GM21528 (cell line): Measurements from ENCODE around the gene REPS1.
"Not testable (repeated sequence)": the region's sequence is repeated elsewhere in the genome, so short reads cannot be mapped to it uniquely, and the experiment has no call there.

Source experiments
- ATAC-seq: cut with Tn5 transposase; IDR thresholded peaks from one replicate; pipeline ENCODE4 v1.9.1; 2021; ENCODE audit warnings: mild to moderate bottlenecking, moderate library complexity; ENCODE audit not compliant: unreplicated experiment, low FRiP score

The REPS1 gene

DNA sequence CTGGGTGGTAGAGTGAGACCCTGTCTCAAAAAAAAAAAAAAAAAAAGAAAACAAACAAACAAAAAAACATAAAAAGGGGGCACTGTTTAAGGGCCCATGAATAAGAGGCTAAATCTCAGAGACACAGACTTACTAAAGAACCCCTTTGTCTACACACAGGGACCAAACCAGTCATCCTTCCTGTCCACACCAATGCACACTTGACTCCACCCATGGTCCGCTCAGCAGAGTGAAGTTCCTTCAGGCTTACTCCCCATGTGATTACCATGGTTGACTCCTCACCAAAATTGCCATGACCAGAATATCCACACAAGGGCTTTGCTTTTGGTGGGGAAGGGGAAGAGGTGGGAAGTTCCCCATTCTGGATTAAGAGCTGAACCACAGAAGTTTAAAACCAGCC is 19.4 kb upstream of the REPS1 start:
- ATAC-seq = no peak

DNA sequence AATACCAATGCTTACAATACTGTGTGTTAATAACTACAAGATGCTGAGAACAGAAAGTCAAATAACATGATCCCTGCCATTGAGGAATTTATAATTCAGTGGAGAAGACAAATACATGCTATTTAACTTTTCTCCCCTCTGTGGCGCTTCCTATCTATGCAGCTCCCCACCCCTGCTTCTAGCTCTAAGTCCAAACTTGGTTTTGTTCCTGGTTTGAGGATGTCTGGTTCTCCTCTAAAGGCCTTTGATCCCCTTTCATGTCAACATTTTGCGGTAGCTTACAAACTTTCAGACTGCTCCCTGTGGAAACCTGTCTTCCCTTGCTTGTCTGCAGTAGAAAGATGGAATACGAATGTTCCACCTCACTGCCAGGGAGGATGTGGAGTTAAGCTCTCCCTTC is 18.4 kb upstream of the REPS1 start:
- ATAC-seq = no peak

DNA sequence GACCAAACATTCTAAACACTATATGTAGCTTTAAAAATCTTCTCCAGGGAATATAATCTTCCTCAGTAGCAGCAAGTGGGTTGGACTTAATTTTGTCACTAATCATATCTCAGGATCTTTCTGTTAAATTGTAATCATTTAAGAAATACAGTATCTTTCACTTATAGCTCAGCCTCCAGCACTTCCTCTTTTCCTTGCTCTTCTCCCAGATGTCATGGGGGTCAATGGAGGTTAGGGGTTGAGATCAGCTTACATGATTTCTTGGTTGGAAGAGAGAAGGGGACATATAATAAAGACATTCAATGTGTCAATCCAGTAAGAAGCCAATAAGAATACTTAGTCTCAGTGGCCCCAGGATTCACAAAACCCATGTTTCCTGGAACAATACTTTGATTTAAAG is 15.7 kb upstream of the REPS1 start:
- ATAC-seq = no peak

DNA sequence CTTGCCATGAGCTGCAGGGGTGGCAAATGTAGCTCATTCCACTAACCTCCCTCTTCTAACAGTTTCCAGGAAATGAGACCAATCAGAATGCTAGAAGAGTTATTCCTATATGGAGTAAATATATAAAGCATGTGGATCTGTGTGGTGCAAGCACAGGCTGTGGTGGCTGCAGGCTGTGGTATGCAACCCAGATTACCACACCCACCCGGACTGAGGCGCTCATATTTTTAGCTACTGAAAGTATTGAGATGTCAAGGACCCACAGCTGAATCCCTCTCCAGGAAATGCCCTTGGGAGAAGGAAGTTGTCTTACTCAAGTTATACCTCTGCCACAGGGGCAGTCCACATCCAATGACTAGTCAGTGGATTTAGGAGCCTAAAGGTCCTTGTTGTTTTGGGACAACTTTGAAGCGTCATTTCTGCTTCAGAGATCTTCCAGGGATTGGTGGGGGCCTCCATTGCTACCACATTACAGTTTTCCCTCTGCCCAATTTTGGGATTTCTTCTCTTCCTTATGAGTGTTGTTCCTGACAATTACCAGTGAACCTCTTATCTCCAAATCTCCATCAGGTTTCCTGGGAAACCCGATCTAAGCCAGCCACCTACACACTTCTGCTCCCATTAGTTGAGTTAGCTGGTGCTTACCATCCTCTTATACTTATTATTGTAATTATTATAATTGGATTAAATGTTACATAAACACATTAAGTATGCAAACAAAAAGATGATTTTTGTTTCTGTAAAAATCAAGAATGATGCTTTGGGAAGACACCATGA is 12.1 kb upstream of the REPS1 start:
- no peak for ATAC-seq

DNA sequence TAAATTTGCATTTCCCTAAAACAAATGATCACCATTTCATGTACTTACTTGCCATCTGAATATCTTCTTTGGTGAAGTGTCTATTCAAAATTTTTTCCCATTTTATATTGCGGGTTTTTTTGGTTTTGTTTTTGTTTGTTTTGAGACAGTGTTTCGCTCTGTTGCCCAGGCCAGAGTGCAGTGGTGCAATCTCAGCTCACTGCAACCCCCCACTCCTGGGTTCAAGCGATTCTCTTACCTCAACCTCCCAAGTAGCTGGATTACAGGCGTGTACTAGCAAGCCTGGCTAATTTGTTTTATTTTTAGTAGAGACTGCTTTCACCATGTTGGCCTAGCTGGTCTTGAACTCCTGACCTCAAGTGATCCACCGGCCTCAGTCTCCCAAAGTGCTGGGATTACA is 9.1 kb upstream of the REPS1 start:
- ATAC-seq = no peak

DNA sequence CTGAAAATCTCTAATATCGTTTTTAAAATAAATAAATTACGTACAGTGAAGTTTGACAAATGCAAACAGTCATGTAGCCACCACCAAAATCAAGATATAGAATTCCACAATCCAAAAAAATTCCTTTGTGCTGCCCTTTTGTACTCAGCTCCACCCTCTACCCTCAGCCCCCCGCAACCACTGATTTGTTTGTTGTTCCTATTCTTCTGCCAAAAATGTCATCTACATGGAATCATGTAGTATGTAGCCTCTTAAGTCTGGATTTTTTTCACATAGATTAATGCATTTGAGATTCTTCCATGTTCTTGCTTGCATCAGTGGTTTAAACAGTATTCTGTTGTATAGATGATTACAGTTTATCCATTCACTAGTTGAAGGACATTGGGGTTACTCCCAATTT is 8.5 kb upstream of the REPS1 start:
- ATAC-seq = no peak

DNA sequence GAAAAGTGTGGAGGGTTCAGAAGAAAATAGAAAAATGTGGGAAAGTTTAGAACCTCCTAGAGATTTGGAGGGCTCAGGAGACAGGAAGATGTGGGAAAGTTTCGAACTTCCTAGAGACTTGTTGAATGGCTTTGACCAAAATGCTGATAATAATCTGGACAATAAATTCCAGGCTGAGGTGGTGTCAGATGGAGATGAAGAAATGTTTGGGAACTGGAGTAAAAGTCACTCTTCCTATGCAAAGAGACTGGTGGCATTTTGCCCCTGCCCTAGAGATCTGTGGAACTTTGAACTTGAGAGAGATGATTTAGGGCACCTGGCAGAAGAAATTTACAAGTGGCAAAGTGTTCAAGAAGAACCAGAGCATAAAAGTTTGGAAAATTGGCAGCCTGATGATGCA is 5.4 kb upstream of the REPS1 start:
- ATAC-seq = not testable (repeated sequence)

DNA sequence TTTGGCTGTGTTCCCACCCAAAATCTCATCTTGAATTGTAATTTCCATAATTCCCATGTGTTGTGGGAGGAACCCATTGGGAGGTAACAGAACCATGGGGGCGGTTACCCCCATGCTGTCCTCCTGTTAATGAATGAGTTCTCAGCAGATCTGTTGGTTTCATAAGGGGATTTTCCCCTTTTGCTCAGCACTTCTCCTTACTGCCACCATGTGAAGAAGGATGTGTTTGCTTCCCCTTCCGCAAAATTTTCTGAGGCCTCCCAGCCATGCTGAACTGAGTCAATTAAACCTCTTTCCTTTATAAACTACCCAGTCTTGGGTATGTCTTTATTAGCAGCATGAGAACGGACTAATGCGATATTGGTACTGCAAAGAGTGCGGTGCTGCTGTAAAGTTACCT is 4.9 kb upstream of the REPS1 start:
- not testable (repeated sequence) for ATAC-seq

DNA sequence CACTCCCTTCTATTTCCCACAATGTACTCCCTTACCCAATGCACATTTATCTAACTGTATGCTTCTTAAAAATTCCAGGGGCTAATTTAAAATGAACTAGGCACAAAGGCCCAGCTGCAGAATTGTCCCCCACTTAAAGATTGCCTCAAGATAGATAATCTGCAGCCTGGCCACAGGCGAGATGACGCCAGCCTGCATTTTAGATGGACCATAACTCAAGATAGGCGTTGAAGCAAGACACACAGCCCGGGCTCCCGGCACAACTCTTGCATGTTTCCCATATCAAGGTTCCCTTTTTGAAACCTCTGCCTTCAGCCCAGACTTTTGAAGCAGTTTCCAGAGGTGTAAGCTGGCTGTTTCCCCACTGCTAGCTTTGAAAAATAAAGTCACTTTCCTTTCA is 3.2 kb upstream of the REPS1 start:
- no peak for ATAC-seq

DNA sequence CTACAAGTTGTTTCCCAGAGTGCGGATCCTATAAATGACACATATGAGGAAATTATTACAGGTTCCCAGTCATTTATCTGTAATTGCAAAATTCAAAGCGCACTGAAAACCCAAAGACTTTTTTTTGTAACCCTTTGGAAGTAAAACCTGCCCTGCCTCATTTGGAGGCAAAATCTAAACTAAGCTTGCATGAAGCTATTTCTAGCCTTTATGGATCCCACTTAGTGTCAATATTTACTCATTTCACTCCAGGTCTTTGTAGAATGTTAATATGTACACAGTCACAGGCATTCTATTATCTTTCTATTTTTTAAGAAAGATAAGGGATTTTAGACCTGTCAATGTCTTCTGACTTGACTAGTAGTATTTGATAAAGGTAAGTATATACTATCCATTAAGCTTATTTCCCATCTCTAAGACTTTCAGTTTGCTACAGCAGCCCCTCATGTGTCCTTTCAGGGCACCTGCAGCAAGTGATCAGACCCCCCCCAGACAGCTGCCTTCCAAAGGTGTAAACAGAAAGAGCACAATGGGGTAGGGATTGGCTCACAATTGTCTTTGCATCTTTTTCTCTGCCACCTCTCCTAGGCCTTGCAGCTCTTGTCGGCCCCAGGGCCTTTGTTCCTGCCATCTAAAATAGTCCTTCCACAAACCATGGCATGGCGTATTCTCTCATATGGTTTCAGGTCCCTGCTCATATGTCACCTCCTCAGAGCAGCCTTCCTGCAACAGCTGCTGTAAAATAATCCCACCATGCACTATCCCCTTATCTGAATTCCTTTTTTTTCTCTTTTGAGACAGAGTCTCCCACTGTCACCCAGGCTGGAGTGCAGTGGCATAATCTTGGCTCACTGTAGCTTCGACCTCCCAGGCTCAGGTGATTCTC is 1.3 kb upstream of the REPS1 start:
- ATAC-seq = no peak

DNA sequence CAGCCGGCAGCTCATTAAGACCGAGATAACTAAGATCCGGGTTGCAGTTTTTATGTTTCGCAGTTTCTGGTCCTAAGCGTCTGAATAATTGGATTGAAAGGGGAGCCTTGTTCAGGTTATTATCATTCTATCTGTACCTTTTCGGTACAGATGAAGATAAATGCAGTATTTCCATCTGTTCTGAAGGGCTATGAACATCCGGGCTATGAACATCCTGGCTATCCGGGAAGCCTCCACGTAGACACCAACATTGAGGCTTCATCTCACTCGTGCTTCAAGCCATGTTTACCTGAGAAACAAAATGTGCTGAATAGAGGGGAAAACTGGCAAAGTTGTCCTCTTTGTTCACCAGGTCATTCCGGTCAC is 399 bp upstream of the REPS1 start:
- ATAC-seq = peak; percentile 14

DNA sequence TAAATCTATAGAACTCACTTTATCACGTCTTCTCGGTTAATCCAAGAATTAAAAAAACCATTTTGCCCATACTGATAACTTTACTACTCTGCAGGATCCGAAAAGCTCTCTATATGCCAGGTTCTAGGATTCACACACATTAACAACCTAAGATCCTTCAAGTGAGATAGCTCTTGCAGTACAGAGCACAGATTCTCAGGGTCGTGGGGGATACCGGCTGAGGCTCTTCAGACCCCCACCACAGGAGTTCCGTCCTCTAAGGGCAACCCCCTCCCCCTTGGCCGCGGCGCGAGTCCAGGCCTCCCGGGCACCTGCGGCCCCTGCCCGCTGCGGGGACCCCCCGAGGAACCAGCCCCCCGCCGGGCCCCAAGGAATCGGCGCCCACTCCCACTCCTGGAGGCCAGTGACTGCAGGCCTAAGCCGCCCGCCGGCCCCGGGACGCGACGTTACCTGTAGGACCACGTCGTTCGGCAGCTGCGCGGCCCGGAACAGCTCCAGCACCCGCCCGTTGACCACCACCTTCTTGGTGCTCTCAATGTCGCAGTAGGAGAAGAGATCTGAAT is 892 bp downstream of the REPS1 start:
- peak; percentile 2 for ATAC-seq

DNA sequence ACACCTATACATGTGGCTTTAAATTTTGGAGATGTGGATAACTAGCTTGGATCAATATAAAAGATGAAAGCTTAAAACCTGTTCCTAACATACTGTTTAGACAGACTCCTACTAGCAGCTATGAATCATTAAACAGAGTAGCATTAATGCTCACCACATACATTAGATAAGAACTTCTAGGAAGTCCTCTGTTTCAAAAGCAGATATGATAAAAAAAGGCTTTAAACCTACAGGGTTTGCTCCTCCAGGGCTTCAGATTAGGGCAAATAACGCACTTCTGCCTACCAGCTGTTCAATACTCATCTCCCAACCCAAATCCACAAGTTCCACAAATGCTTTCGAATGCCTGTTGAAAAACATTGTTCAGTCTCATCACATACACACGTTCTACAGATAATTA is 1.5 kb downstream of the REPS1 start:
- no peak for ATAC-seq

DNA sequence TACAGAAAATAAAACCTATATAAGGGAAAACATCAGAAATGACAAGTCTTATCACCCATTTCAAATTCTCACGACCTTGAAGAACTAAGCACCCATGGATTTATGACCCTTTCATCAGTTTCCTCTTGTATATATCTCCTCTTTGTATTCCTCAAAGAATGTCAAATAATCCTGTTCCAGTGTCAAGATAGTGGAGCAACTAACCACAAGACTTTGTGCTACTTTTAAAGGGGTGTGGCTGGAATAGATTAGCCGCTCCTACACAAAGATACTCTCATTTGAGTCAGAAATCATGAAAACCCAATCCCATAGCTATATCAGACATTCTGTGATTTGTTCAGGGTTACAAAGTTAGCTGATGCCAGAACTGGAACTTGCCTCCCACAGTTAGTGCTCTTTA is 6.6 kb downstream of the REPS1 start:
- no peak for ATAC-seq

DNA sequence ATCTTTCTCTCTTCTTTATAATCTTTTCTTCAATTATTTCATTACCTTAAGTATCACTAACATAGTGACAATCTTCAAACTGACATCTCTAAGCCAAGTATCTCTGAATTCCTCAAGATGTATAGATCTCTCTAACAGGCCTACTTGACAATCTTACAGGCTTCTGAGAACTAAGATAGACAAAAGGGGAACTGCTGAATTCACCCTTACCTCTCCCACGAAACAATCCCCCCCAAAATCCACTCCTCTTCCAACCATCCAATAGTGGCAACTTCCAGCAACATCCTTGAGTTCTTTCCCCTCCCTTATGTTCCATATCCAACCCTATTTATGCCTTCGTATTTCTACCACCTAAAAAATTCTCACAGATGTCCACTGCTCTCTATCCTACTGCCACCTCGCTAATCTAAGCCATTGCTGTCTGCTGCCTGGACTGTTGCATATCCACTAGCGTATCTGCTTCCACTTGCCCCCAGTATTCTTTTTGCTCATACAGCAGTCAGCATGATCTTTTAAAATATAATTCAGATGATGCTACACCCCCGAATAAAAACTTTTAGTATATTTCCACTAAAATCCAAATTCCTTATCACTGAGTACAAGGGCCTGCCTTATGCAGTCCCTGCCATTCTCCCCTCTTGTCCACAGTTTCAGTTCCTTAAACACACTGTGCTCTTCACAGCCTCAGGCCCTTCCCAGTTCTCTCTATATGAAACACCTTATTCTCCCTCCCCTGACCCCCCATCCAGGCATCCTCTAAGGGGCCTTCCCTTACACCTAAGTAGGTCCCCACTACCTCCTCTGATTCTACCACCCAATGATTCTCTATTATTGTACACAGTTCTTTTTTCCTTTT is 8.0 kb downstream of the REPS1 start:
- no peak for ATAC-seq

DNA sequence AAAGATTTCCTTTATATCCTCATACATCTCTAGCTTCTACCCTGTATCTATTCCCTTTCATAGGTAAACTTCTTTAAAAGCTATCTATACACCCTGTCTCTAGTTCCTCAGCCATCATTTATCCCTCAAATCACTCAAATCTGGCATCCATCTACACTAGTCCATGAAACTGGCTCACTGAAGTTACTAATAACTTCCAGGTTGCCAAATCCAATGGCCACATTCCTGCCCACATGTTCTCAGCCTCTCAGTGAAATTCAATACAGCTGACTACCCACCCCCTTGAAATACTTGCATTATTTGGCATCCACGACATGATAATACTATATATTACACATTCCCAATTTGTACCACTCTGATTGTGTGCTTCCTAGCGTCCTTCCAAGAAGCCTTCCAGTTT is 8.7 kb downstream of the REPS1 start:
- no peak for ATAC-seq

DNA sequence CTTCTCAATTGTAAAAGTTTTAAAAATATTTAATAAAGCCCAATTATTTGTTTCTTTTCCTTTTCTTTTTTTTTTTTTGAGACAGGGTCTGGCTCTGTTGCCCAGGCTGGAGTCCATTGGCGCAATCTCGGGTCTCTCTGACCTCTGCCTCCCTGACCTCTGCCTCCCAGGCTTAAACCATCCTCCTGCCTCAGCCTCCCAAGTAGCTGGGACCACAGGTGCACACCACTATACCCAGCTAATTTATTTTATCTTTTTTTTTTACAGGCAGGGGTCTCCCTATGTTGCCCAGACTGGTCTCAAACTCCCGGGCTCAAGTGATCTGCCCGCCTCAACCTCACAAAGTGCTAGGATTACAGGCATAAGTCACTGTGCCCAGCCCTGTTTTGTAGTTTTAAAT is 9.8 kb downstream of the REPS1 start:
- no peak for ATAC-seq

DNA sequence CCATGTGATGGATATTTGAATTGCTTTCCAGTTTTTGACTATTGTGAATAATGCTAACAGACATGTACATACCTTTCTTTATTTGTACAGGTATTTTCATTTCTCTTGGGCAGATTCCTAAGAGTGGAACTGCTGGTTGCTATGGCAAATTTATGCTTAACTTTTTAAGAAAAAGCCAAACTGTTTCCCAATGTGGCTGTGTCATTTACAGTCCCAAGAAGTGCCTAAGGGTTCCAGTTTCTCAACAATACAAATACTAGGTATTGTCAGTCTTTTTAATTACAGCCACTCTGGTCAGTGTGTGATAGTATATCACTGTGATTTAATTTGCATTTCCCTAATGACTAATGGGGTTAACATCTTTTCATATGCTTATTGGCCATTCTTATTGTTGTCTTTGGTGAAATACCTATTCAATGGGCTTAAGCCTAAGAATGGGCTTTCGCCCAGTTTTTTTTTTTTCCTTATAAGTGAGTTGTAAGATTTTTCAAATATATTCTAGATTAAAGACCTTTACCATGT is 10.3 kb downstream of the REPS1 start:
- ATAC-seq = no peak

DNA sequence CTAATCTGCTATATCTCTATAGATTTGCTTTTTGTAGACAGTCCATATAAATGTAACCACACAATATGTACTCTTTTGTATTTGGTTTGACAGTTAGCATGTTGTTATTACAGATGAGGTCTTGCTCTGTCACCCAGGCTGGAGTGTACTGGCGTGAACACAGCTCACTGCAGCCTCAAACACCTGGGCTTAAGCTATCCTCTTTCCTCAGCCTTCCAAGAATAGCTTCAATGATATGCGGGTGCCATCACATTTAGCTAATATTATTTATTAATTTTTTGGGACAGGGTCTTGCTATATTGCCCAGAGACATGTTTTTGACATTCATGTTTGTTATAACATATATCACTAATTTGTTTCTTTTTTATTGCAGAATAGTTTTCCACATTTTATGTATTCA is 10.8 kb downstream of the REPS1 start:
- no peak for ATAC-seq

DNA sequence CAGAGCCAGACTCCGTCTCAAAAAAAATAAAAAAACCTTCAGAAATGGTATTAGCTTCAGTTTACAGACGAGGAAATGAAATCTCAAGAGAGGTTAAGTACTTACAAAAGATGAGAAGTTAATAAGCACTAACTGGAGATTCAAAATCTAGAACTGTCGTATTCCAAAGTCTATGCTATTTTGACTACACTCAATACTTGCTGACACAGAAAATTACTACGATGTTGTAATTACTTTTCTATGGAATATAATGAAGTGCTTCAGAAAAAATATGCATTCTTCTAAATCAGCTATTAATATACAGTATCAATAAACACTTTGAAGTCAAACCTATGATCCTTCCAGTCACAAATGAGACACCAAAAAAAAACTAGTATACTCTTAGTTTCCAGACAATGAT is 12.2 kb downstream of the REPS1 start:
- no peak for ATAC-seq
